A673 (cell line): ENCODE data around the gene TEC. TPM values are rescaled to one million over a fixed set of nuclear protein-coding genes. Genes with fewer than 3 reads are reported as not detected.

Experiments
- BruUV-seq: library from RNA; stranded (reverse); fragments of 400-500 nt; replicated peaks from 2 replicates; lab custom pipeline; 2021; lab: Mats Ljungman, UMichigan
- CTCF ChIA-PET: fragments of 300-600 bp; sonication (Branson Sonifier 250); formaldehyde crosslinking; loops from one replicate; lab custom pipeline; 2022; ENCODE audit warnings: antibody characterized with exemption; lab: Charles Lee
- POLR2A ChIA-PET: fragments of 300-600 bp; sonication (Branson Sonifier 250); formaldehyde crosslinking; loops from one replicate; lab custom pipeline; 2022; ENCODE audit warnings: antibody characterized with exemption; ENCODE audit not compliant: low non-redundant PET; lab: Charles Lee
- DNase-seq: peaks from one replicate; pipeline ENCODE4 v3.0.0-alpha.2; 2015; ENCODE audit warnings: low spot score
- H3K27ac ChIP-seq: fragments of 200-600 bp; sonication (generic); 2 replicates; pipeline ENCODE4 v1.5.1; 2016; ENCODE audit warnings: mixed run types, low read depth, mild to moderate bottlenecking, mixed read lengths, antibody characterized with exemption, low read length; ENCODE audit not compliant: poor library complexity, severe bottlenecking
- H3K27me3 ChIP-seq: fragments of 200-600 bp; sonication (generic); replicated peaks from 2 replicates; pipeline ENCODE4 v1.6.1; 2017; ENCODE audit warnings: mixed run types, low read depth, mild to moderate bottlenecking, mixed read lengths, antibody characterized with exemption, low read length; ENCODE audit not compliant: insufficient read depth, poor library complexity
- H3K36me3 ChIP-seq: fragments of 200-600 bp; sonication (generic); 2 replicates; pipeline ENCODE4 v1.6.1; 2016; ENCODE audit warnings: mixed run types, mild to moderate bottlenecking, mixed read lengths, antibody characterized with exemption, low read length; ENCODE audit not compliant: insufficient read depth, poor library complexity, severe bottlenecking
- H3K4me1 ChIP-seq: fragments of 200-600 bp; sonication (generic); 2 replicates; pipeline ENCODE4 v1.6.1; 2017; ENCODE audit warnings: mixed run types, mild to moderate bottlenecking, mixed read lengths, antibody characterized with exemption, low read length; ENCODE audit not compliant: insufficient read depth, poor library complexity, severe bottlenecking
- H3K4me3 ChIP-seq: fragments of 200-600 bp; sonication (generic); 2 replicates; pipeline ENCODE4 v1.5.1; 2016; ENCODE audit warnings: low read depth, mixed run types, mild to moderate bottlenecking, mixed read lengths, low read length; ENCODE audit not compliant: poor library complexity, severe bottlenecking
- H3K9me3 ChIP-seq: fragments of 200-600 bp; sonication (generic); 2 replicates; pipeline ENCODE4 v1.6.1; 2016; ENCODE audit warnings: mixed run types, low read depth, mild to moderate bottlenecking, mixed read lengths, antibody characterized with exemption, low read length; ENCODE audit not compliant: poor library complexity, severe bottlenecking
- CTCF ChIP-seq: fragments of 300-800, 200-600 bp; sonication (generic); conservative IDR thresholded peaks from 2 replicates; pipeline ENCODE4 v1.5.1; 2017; ENCODE audit warnings: low read depth, mild to moderate bottlenecking, antibody characterized with exemption, low read length, moderate library complexity, mixed read lengths
- EZH2 ChIP-seq: fragments of 200-600 bp; sonication (generic); IDR thresholded peaks from 2 replicates; pipeline ENCODE4 v1.6.1; 2017; ENCODE audit warnings: borderline replicate concordance, low read depth, mild to moderate bottlenecking, mixed read lengths, antibody characterized with exemption, low read length; ENCODE audit not compliant: poor library complexity, severe bottlenecking
- intact Hi-C: fragments of 100-400 bp; cut with micrococcal nuclease; formaldehyde crosslinking; loops from one replicate; pipeline ENCODE4 v1.10.0; 2022; ENCODE audit not compliant: unreplicated experiment
- total RNA-seq: library from RNA; stranded (reverse); gene quantifications from 2 replicates; pipeline ENCODE4 v1.2.3, GENCODE V29; 2021

The TEC gene
- total RNA-seq, 1 experiment from 2014 or later: 6.8 TPM

- TF ChIP-seq CTCF (no peak), EZH2 (no peak)
- Histone ChIP-seq H3K4me3 (no peak overlapping the region), H3K9me3 (no peaks in the 10 kb centered on the region), H3K27ac (no peak overlapping the region), H3K36me3 (no peaks in the 10 kb centered on the region), H3K27me3 (no peaks in the 10 kb centered on the region), H3K4me1 (peaks cover 5% of the 10 kb centered on the region)
- DNase-seq: no peak
- ChIA-PET CTCF (no interaction called here), POLR2A (no interaction called here)
- intact Hi-C loops: no loop called here
- BruUV-seq: no TSS peak
These were observed 94.3 kb downstream of the TEC start for GRCh38 chr4:48175328-48175727.

- Histone ChIP-seq H3K9me3 (no peaks in the 10 kb centered on the region), H3K4me1 (peaks cover 5% of the 10 kb centered on the region), H3K27me3 (no peaks in the 10 kb centered on the region), H3K27ac (no peak overlapping the region), H3K4me3 (no peak overlapping the region), H3K36me3 (no peaks in the 10 kb centered on the region)
- CTCF ChIA-PET: interaction anchor here (0.7 kb wide), 1 partner anchor 303 kb away, joined by 3 read pairs; no protein-coding TSS in a partner anchor
- no TSS peak for BruUV-seq
- DNase-seq: peak; percentile 48
- intact Hi-C loops: no loop called here
- TF ChIP-seq EZH2 (no peak), CTCF (no peak)
- POLR2A ChIA-PET: interaction anchor here (0.7 kb wide), 1 partner anchor 751 kb away, joined by 3 read pairs; no protein-coding TSS in a partner anchor
These were observed 96.3 kb downstream of the TEC start for GRCh38 chr4:48173056-48173991.

GRCh38 chr4:48172651-48173050, 97.0 kb downstream of the TEC start:
- H3K4me1 ChIP-seq: peaks cover 5% of the 10 kb centered on the region
- H3K27me3 ChIP-seq: no peaks in the 10 kb centered on the region
- CTCF ChIA-PET: no interaction called here
- H3K36me3 ChIP-seq: no peaks in the 10 kb centered on the region
- POLR2A ChIA-PET: no interaction called here
- H3K4me3 ChIP-seq: no peak overlapping the region
- no TSS peak for BruUV-seq
- no peak overlapping the region for H3K27ac ChIP-seq
- no peak for DNase-seq
- intact Hi-C loops: no loop called here
- no peaks in the 10 kb centered on the region for H3K9me3 ChIP-seq
- no peak for TF ChIP-seq EZH2
- TF ChIP-seq CTCF: no peak
